Heart right ventricle (tissue), 16 donors: ENCODE data around the gene ENDOV. TPM values are rescaled to one million over a fixed set of nuclear protein-coding genes. Genes with fewer than 3 reads are reported as not detected.

Experiments used
- ATAC-seq, 8 donors: fragments of 200-7000 bp; cut with Tn5 transposase; one replicate each; pipeline ENCODE4 v1.9.1; 2020; ENCODE audit warnings: mild to moderate bottlenecking in 8 of 8, moderate library complexity in 8 of 8, moderate number of reproducible peaks in 1 of 8
- DNase-seq, 2 donors: peaks; one replicate each; pipeline ENCODE4 v3.0.0-alpha.2; 2020
- H3K27ac ChIP-seq, 10 donors: fragments of 200-600 bp; sonication (generic) in 2 of 10; one replicate each; pipeline versions ENCODE4 v1.5.0 to v1.8.0; 2020 to 2022; ENCODE audit warnings: mild to moderate bottlenecking in 3 of 10
- H3K27me3 ChIP-seq, 7 donors: fragments of 200-600 bp; one replicate each; pipeline ENCODE4 v1.8.0; 2021 to 2022; ENCODE audit warnings: mild to moderate bottlenecking in 2 of 7
- H3K36me3 ChIP-seq, 9 donors: fragments of 200-600 bp; sonication (generic) in 1 of 9; one replicate each; pipeline versions ENCODE4 v1.5.0 to v1.8.0; 2020 to 2022; ENCODE audit warnings: mild to moderate bottlenecking in 2 of 9
- H3K4me1 ChIP-seq, 9 donors: fragments of 200-600 bp; sonication (generic) in 1 of 9; one replicate each; pipeline versions ENCODE4 v1.5.0 to v1.8.0; 2020 to 2022; ENCODE audit warnings: mild to moderate bottlenecking in 4 of 9
- H3K4me3 ChIP-seq, 10 donors: fragments of 200-600 bp; sonication (generic) in 2 of 10; one replicate each; pipeline versions ENCODE4 v1.5.0 to v1.8.0; 2020 to 2022; ENCODE audit warnings: mild to moderate bottlenecking in 7 of 10, moderate library complexity in 2 of 10
- H3K9me3 ChIP-seq, 11 donors: fragments of 200-600 bp in 10 of 11; sonication (generic) in 2 of 11; one replicate each; pipeline versions ENCODE4 v1.5.0 to v1.8.0; 2013 to 2022; ENCODE audit warnings: mild to moderate bottlenecking in 2 of 11, control low read depth in 1 of 11, moderate library complexity in 1 of 11
- WGBS, 2 donors: extraction: QIAGEN DNeasy Blood & Tissue Kit; methylation state at CpG; one replicate each; pipeline ENCODE4 v1.1.7; 2013; ENCODE audit warnings: inconsistent platforms in 1 of 2; 5-methylcytosine and 5-hydroxymethylcytosine counted together
- intact Hi-C, 10 donors: fragments of 100-400 bp; cut with DNase I; formaldehyde crosslinking; loops; one replicate each; pipeline versions ENCODE4 v1.11.1 to v1.14.2; 2022
- polyA plus RNA-seq, 2 donors: library from polyadenylated mRNA; stranded (reverse); fragments of 200-250 nt; gene quantifications; one replicate each; pipeline ENCODE4 v1.2.3, GENCODE V29; 2013
- total RNA-seq, 10 donors: library from RNA; stranded (reverse); fragmentation: NEBNext Ultra II Directional in 3 of 10; extraction: Animal tissue kit (Norgen Biotek cat#: 25700) in 3 of 10; gene quantifications; one replicate each; pipeline versions ENCODE4 v1.2.1 to v1.2.4, GENCODE V29; 2021 to 2023
- TF ChIP-seq, protein P1 (sequence below), 9 donors: fragments of 200-600 bp; sonication (generic) in 2 of 9; IDR thresholded peaks; one replicate each; pipeline versions ENCODE4 v1.5.0 to v1.8.0; 2021 to 2022; ENCODE audit warnings: antibody characterized with exemption in 9 of 9, mild to moderate bottlenecking in 5 of 9, moderate library complexity in 1 of 9
- donor health status: Arrhythmogenic right ventricular cardiomyopathy.
- donor health status: ischemic (EF 13 %, LVEDD 7.1; RV severe dilation, severe dysfunction).
- donor health status: healthy with polysubstance abuse.
- donor health status: DM: no; HTN: yes; CAD: no.
- donor health status: DM: no; HTN: no; CAD: no.
- donor health status: ischemic (EF 25% LVEDD 6.9; RV normal size, moderate dysfunction).
- donor health status: ischemic (EF 25% LVEDD 5.7; RV mildly dilated, moderate dysfunction).
- donor health status: healthy.
- donor health status: DM: yes; HTN: yes; CAD: no.
- donor health status: Ischemic cardiomyopathy.
- donor health status: ischemic (EF 35%, LVEDD 5.7; RV mildly dilated, moderate dysfunction).
- donor health status: nonischemic (EF 11% LVEDD 7.7; RV severe dilation, severe dysfunction).
- donor health status: DM: yes; HTN: yes; CAD: no.
- donor health status: PGD.
- donor health status: ischemic (EF 29% LVEDD 5.4; RV normal size, mild dysfunction).
- donor health status: nonischemic (EF 23%, LVEDD 6.1; RV moderate dilation, normal function).

Gene ENDOV
- total and polyA plus RNA-seq, 12 donors: 7.7 to 19.9 (median 12.6) TPM

GRCh38 chr17:80413771-80414507, 1.0 kb upstream of the ENDOV start:
- Histone ChIP-seq H3K36me3 (peaks cover 0 to 17% (median 3%) of the 10 kb centered on the region in 9 donors), H3K4me3 (peak overlapping the region; percentile 41 to 97 (median 87)), H3K9me3 (no peaks in the 10 kb centered on the region), H3K27me3 (peaks cover 0 to 19% (median 0%) of the 10 kb centered on the region in 7 donors), H3K4me1 (peaks cover 6 to 33% (median 26%) of the 10 kb centered on the region in 9 donors), H3K27ac (peak overlapping the region in 2 of 10 donors; percentile 97 to 99)
- WGBS, 2 donors: 49 to 50% methylated on average over 26 of the region's 26 CpGs
- intact Hi-C loops: loop anchor here in 1 of 10 donors (2.0 kb wide), 1 partner anchor 41 kb away; no protein-coding TSS in a partner anchor
- DNase-seq: no peak
- TF ChIP-seq, protein P1, sequence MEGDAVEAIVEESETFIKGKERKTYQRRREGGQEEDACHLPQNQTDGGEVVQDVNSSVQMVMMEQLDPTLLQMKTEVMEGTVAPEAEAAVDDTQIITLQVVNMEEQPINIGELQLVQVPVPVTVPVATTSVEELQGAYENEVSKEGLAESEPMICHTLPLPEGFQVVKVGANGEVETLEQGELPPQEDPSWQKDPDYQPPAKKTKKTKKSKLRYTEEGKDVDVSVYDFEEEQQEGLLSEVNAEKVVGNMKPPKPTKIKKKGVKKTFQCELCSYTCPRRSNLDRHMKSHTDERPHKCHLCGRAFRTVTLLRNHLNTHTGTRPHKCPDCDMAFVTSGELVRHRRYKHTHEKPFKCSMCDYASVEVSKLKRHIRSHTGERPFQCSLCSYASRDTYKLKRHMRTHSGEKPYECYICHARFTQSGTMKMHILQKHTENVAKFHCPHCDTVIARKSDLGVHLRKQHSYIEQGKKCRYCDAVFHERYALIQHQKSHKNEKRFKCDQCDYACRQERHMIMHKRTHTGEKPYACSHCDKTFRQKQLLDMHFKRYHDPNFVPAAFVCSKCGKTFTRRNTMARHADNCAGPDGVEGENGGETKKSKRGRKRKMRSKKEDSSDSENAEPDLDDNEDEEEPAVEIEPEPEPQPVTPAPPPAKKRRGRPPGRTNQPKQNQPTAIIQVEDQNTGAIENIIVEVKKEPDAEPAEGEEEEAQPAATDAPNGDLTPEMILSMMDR (IDR thresholded peaks at IDR 0.05): no peak
- ATAC-seq: no peak

DNA sequence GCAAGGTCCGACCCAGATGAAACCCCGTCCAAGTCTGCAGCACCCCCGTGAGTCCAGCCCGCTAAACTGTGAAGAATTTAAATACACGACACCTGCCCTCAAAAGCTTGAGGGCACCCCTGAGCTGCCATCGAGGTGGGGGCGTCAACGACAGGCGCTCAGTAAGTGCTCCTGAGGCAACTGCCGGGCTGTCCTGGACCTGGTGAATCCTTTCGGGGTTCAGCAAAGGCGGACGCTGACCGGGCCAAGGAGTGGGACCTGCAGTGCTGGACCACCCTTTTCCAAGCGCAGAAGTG, 512 bp upstream of the ENDOV start:
- intact Hi-C loops: loop anchor here in 1 of 10 donors (2.0 kb wide), 1 partner anchor 40 kb away; no protein-coding TSS in a partner anchor
- H3K27me3 ChIP-seq: peaks cover 0 to 18% (median 0%) of the 10 kb centered on the region in 7 donors
- no peaks in the 10 kb centered on the region for H3K9me3 ChIP-seq
- H3K27ac ChIP-seq: peak overlapping the region in 9 of 10 donors; percentile 90 to 99 (median 96)
- ATAC-seq (peak in 1 of 8 donors; percentile 1), DNase-seq (no peak)
- peaks cover 6 to 33% (median 26%) of the 10 kb centered on the region in 9 donors for H3K4me1 ChIP-seq
- TF ChIP-seq, protein P1 (IDR thresholded peaks at IDR 0.05): no peak
- peaks cover 0 to 21% (median 3%) of the 10 kb centered on the region in 9 donors for H3K36me3 ChIP-seq
- peak overlapping the region; percentile 41 to 97 (median 87) for H3K4me3 ChIP-seq
- 1 to 2% methylated on average over 15 of the region's 15 CpGs for WGBS, 2 donors

- 9% methylated on average over 39 of the region's 39 CpGs for WGBS, 2 donors
- Histone ChIP-seq H3K27ac (peak overlapping the region; percentile 64 to 99 (median 96)), H3K4me3 (peak overlapping the region; percentile 41 to 97 (median 87)), H3K36me3 (peaks cover 0 to 32% (median 3%) of the 10 kb centered on the region in 9 donors), H3K27me3 (peaks cover 0 to 18% (median 0%) of the 10 kb centered on the region in 7 donors), H3K4me1 (peaks cover 6 to 33% (median 26%) of the 10 kb centered on the region in 9 donors), H3K9me3 (no peaks in the 10 kb centered on the region)
- ATAC-seq (peak in 5 of 8 donors; percentile 0 to 58 (median 26)), DNase-seq (no peak)
- TF ChIP-seq, protein P1 (IDR thresholded peaks at IDR 0.05): no peak
- intact Hi-C loops: loop anchor here in 1 of 10 donors (2.0 kb wide), 1 partner anchor 39 kb away; no protein-coding TSS in a partner anchor
Observed at GRCh38 chr17:80415626-80416137, 715 bp downstream of the ENDOV start.

DNA sequence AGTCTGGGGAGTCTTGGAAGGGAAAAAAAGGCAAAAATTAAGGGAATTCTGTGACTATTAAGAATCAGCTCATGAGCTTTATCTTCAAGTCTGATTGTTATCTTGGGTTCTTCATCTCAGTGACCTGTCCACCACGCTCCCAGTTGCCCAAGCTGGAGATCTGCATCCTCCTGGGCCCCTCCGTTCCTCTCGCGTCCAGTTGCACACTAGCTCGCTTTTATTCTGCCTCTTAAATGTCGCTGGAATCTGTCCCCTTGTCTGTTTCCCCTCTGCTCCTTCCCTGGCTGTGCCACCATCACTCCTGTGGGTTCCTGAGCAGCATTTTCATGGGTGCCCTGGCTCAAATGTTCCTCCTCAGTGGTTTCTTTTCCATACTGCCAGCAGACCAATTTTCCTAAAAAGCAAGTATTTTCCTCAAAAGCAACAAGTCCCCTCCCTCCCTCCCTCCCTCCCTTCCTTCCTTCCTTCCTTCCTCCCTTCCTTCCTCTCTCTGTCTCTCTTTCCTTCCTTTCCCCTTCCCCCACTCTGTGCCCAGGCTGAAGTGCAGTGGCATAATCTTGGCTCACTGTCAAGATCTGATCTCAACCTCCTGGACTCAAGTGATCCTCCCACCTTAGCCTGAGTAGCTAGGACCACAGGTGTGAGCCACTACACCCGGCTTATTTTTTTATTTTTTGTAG, 1.4 kb downstream of the ENDOV start:
- ATAC-seq: no peak

More for the DNA sequence above, 1.4 kb downstream of the ENDOV start:
- intact Hi-C loops: no loop called here
- Histone ChIP-seq H3K27ac (no peak overlapping the region), H3K4me1 (peaks cover 6 to 33% (median 26%) of the 10 kb centered on the region in 9 donors), H3K36me3 (peaks cover 0 to 32% (median 3%) of the 10 kb centered on the region in 9 donors), H3K9me3 (no peaks in the 10 kb centered on the region), H3K4me3 (peak overlapping the region in 8 of 10 donors; percentile 70 to 97 (median 90)), H3K27me3 (peaks cover 0 to 18% (median 0%) of the 10 kb centered on the region in 7 donors)
- WGBS, 2 donors: 82 to 85% methylated on average over 7 of the region's 7 CpGs
- TF ChIP-seq, protein P1 (IDR thresholded peaks at IDR 0.05): no peak
- no peak for DNase-seq
